ENCODE measurements around the gene ZNF764.

DNA sequence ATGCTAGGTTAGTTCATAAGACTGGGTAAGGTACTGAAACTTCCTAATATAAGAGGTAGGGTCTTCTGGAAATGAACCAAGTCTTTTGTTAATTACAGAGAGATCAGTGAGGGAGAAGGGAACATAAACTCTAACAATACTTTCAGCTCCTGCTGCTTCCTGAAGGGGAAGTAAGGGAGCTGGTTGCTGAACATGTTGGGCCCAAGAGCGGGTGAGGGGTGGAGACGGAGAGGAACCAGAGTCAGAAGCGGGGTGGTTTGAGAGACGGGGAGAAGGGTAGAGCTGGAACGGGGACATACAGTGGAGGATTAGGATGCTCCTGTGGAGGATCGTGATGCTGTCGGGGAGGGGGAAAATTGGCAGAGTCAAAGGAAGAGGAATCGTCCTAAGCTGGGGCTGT lies 12.1 kb downstream of the ZNF764 start:
- TF ChIP-seq, protein P1, sequence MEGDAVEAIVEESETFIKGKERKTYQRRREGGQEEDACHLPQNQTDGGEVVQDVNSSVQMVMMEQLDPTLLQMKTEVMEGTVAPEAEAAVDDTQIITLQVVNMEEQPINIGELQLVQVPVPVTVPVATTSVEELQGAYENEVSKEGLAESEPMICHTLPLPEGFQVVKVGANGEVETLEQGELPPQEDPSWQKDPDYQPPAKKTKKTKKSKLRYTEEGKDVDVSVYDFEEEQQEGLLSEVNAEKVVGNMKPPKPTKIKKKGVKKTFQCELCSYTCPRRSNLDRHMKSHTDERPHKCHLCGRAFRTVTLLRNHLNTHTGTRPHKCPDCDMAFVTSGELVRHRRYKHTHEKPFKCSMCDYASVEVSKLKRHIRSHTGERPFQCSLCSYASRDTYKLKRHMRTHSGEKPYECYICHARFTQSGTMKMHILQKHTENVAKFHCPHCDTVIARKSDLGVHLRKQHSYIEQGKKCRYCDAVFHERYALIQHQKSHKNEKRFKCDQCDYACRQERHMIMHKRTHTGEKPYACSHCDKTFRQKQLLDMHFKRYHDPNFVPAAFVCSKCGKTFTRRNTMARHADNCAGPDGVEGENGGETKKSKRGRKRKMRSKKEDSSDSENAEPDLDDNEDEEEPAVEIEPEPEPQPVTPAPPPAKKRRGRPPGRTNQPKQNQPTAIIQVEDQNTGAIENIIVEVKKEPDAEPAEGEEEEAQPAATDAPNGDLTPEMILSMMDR (IDR thresholded peaks at IDR 0.05): no peak
- TF ChIP-seq POLR2A (IDR thresholded peaks at IDR 0.05): no peak
